Kidney (tissue), 14 donors: ENCODE results near the gene GNAT2. TPM values are rescaled to one million over a fixed set of nuclear protein-coding genes. Genes with fewer than 3 reads are reported as not detected.

Experiments
- DNase-seq, 5 donors: peaks; one replicate each; pipeline ENCODE4 v3.0.0-alpha.2; 2013 to 2020
- FAIRE-seq: peaks from 2 replicates; lab custom pipeline; 2012; peaks lifted over from hg19 to GRCh38; lab: Jason Lieb, UNC
- H3K27ac ChIP-seq, 2 donors: one replicate each; pipeline ENCODE4 v1.7.0; 2013; ENCODE audit warnings: low read depth in 2 of 2, low read length in 2 of 2, inconsistent platforms in 1 of 2
- H3K27me3 ChIP-seq: one replicate; pipeline ENCODE4 v1.7.1; 2013; ENCODE audit warnings: low read length, inconsistent platforms; ENCODE audit not compliant: control insufficient read depth, insufficient read depth
- H3K36me3 ChIP-seq, 3 donors: one replicate each; pipeline versions ENCODE4 v1.7.0 to v1.7.1; 2013; ENCODE audit warnings: low read length in 3 of 3, control low read depth in 1 of 3, inconsistent platforms in 1 of 3; ENCODE audit not compliant: insufficient read depth in 3 of 3, control insufficient read depth in 2 of 3
- H3K4me1 ChIP-seq, 3 donors: one replicate each; pipeline versions ENCODE4 v1.7.0 to v1.7.1; 2013; ENCODE audit warnings: low read length in 3 of 3, inconsistent platforms in 1 of 3, low read depth in 1 of 3; ENCODE audit not compliant: control insufficient read depth in 2 of 3, insufficient read depth in 2 of 3
- H3K4me3 ChIP-seq, 3 donors: one replicate each; pipeline versions ENCODE4 v1.7.0 to v1.8.1; 2013; ENCODE audit warnings: low read length in 3 of 3, control low read depth in 1 of 3, inconsistent platforms in 1 of 3
- H3K9ac ChIP-seq, 3 donors: one replicate each; pipeline versions ENCODE4 v1.7.0 to v1.7.1; 2013; ENCODE audit warnings: low read length in 3 of 3, control low read depth in 1 of 3, inconsistent platforms in 1 of 3
- H3K9me3 ChIP-seq, 3 donors: one replicate each; pipeline versions ENCODE4 v1.7.0 to v1.7.1; 2013; ENCODE audit warnings: low read length in 3 of 3, control low read depth in 1 of 3, inconsistent platforms in 1 of 3; ENCODE audit not compliant: control insufficient read depth in 2 of 3, insufficient read depth in 1 of 3
- CTCF ChIP-seq: IDR thresholded peaks from 3 replicates; pipeline ENCODE4 v1.5.1; 2012; ENCODE audit warnings: mild to moderate bottlenecking, moderate library complexity, borderline replicate concordance; ENCODE audit not compliant: insufficient read depth; ENCODE audit errors: extremely low read depth
- intact Hi-C: fragments of 100-400 bp; cut with DNase I; formaldehyde crosslinking; loops from one replicate; pipeline ENCODE4 v1.11.1; 2022
- polyA plus RNA-seq: library from polyadenylated mRNA; stranded (reverse); fragments of 350-450 nt; fragmentation: Illumina TruSeq; extraction: RNeasy Lipid Tissue Mini Kit (QIAGEN cat#74804); gene quantifications from one replicate; pipeline ENCODE4 v1.2.3, GENCODE V29; 2014; ENCODE audit warnings: low read depth, low replicate concordance; ENCODE audit not compliant: insufficient read depth
- total RNA-seq: library from RNA; stranded (reverse); fragmentation: NEBNext Ultra II Directional; extraction: Animal tissue kit (Norgen Biotek cat#: 25700); gene quantifications from one replicate; pipeline ENCODE4 v1.2.1, GENCODE V29; 2021
- donor health status: control.
- donor health status: control.
- donor health status: control.
- donor health status: control.
- donor health status: control.
- donor health status: DM: yes; HTN: yes; CAD: no.
- donor health status: Normal renal cell carcinoma (clear cell type).

Gene GNAT2
- total and polyA plus RNA-seq, 2 donors from 2014 or later, result not detected

GRCh38 chr1:109636201-109636952 is 17.0 kb upstream of the GNAT2 start:
- no peak overlapping the region for H3K9ac ChIP-seq
- H3K9me3 ChIP-seq, result no peaks in the 10 kb centered on the region
- H3K4me3 ChIP-seq, result no peak overlapping the region
- no peak for FAIRE-seq
- H3K27ac ChIP-seq, result no peak overlapping the region
- TF ChIP-seq CTCF, result no peak
- peak in 1 of 5 donors; percentile 35 for DNase-seq
- peaks cover 0 to under 1% (median 0%) of the 10 kb centered on the region in 3 donors for H3K36me3 ChIP-seq
- H3K27me3 ChIP-seq, result no peaks in the 10 kb centered on the region
- intact Hi-C loops, result no loop called here
- H3K4me1 ChIP-seq, result peaks cover 0 to 4% (median 4%) of the 10 kb centered on the region in 3 donors

- intact Hi-C loops, result no loop called here
- no peak for TF ChIP-seq CTCF
- FAIRE-seq, result no peak
Observed at GRCh38 chr1:109635862-109636200, 16.4 kb upstream of the GNAT2 start.

GRCh38 chr1:109634771-109635750 is 15.6 kb upstream of the GNAT2 start:
- peaks cover 0 to 4% (median 4%) of the 10 kb centered on the region in 3 donors for H3K4me1 ChIP-seq
- no peak overlapping the region for H3K9ac ChIP-seq
- FAIRE-seq (no peak), DNase-seq (peak in 1 of 5 donors; percentile 22)
- H3K27ac ChIP-seq, result no peak overlapping the region
- H3K4me3 ChIP-seq, result no peak overlapping the region
- peaks cover 0 to 10% (median 6%) of the 10 kb centered on the region in 3 donors for H3K36me3 ChIP-seq
- intact Hi-C loops, result no loop called here
- H3K27me3 ChIP-seq, result no peaks in the 10 kb centered on the region
- no peak for TF ChIP-seq CTCF
- no peaks in the 10 kb centered on the region for H3K9me3 ChIP-seq

More at GRCh38 chr1:109635862-109636200, 16.4 kb upstream of the GNAT2 start:
- peaks cover 0 to 6% (median 4%) of the 10 kb centered on the region in 3 donors for H3K36me3 ChIP-seq
- H3K9ac ChIP-seq, result no peak overlapping the region
- peak in 1 of 5 donors; percentile 33 for DNase-seq
- H3K27me3 ChIP-seq, result no peaks in the 10 kb centered on the region
- H3K27ac ChIP-seq, result no peak overlapping the region
- H3K4me1 ChIP-seq, result peaks cover 0 to 4% (median 4%) of the 10 kb centered on the region in 3 donors
- H3K9me3 ChIP-seq, result no peaks in the 10 kb centered on the region
- H3K4me3 ChIP-seq, result no peak overlapping the region
